SU-DHL-6 (cell line): ENCODE measurements around the gene HS6ST1.

ENCODE experiments used
- H2AFZ ChIP-seq: fragments of 200-600 bp; sonication (generic); 2 replicates; pipeline ENCODE4 v1.6.1; 2014; ENCODE audit warnings: low read depth, mild to moderate bottlenecking, moderate library complexity, mixed read lengths, antibody characterized with exemption, low read length; ENCODE audit not compliant: severe bottlenecking
- H3F3A ChIP-seq: fragments of 200-600 bp; shearing (Covaris generic); 2 replicates; pipeline ENCODE4 v1.6.0; 2016; ENCODE audit warnings: antibody characterized with exemption, mild to moderate bottlenecking; ENCODE audit not compliant: insufficient read depth
- H3K27ac ChIP-seq: fragments of 200-600 bp; sonication (generic); 2 replicates; pipeline ENCODE4 v1.5.1; 2016; ENCODE audit warnings: low read depth, mild to moderate bottlenecking, low read length, moderate library complexity, mixed read lengths
- H3K27me3 ChIP-seq: fragments of 200-600 bp; sonication (generic), shearing (Covaris generic); 2 replicates; pipeline ENCODE4 v1.6.0; 2014; ENCODE audit warnings: mild to moderate bottlenecking, low read length
- H3K36me3 ChIP-seq: fragments of 200-600 bp; sonication (generic); 2 replicates; pipeline ENCODE4 v1.6.1; 2014; ENCODE audit warnings: mild to moderate bottlenecking, low read length, mixed read lengths
- H3K4me2 ChIP-seq: fragments of 300-600, 200-600 bp; shearing (Covaris generic), sonication (generic); 2 replicates; pipeline ENCODE4 v1.6.0; 2014; ENCODE audit warnings: low read length, low read depth, mild to moderate bottlenecking; ENCODE audit not compliant: poor library complexity, severe bottlenecking
- H3K4me3 ChIP-seq: fragments of 200-600 bp; sonication (generic); 2 replicates; pipeline ENCODE4 v1.5.1; 2014; ENCODE audit warnings: antibody characterized with exemption, low read length, mild to moderate bottlenecking, mixed read lengths; ENCODE audit not compliant: insufficient read depth, poor library complexity, severe bottlenecking
- H3K79me2 ChIP-seq: fragments of 200-600 bp; sonication (generic); 2 replicates; pipeline ENCODE4 v1.6.1; 2014; ENCODE audit warnings: mild to moderate bottlenecking, low read length, moderate library complexity; ENCODE audit not compliant: insufficient read depth
- H3K9ac ChIP-seq: fragments of 200-600 bp; sonication (generic); 2 replicates; pipeline ENCODE4 v1.7.0; 2014; ENCODE audit warnings: mild to moderate bottlenecking, low read length
- H3K9me2 ChIP-seq: fragments of 200-600 bp; sonication (generic); replicated peaks from 2 replicates; pipeline ENCODE4 v1.6.1; 2014; ENCODE audit warnings: low read length; ENCODE audit not compliant: insufficient read depth
- H3K9me3 ChIP-seq: fragments of 200-600 bp; sonication (generic); 2 replicates; pipeline ENCODE4 v1.6.1; 2014; ENCODE audit warnings: low read length, mixed read lengths; ENCODE audit not compliant: insufficient read depth
- H4K20me1 ChIP-seq: fragments of 200-600 bp; sonication (generic); 2 replicates; pipeline ENCODE4 v1.6.1; 2014; ENCODE audit warnings: low read depth, mild to moderate bottlenecking, antibody characterized with exemption, low read length, moderate library complexity, mixed read lengths
- EZH2phosphoT487 ChIP-seq: fragments of 200-600 bp; sonication (generic), shearing (Covaris generic); conservative IDR thresholded peaks from 2 replicates; pipeline ENCODE4 v1.6.1; 2018; ENCODE audit warnings: mild to moderate bottlenecking, antibody characterized with exemption, low read length, moderate library complexity, mixed read lengths
- TF ChIP-seq, protein P1 (sequence below): fragments of 200-600 bp; sonication (generic); IDR thresholded peaks from one replicate; pipeline ENCODE4 v1.5.1; 2017; ENCODE audit warnings: antibody characterized with exemption, mild to moderate bottlenecking, low read length, moderate library complexity; ENCODE audit not compliant: insufficient read depth, poor library complexity, severe bottlenecking

Gene HS6ST1

DNA sequence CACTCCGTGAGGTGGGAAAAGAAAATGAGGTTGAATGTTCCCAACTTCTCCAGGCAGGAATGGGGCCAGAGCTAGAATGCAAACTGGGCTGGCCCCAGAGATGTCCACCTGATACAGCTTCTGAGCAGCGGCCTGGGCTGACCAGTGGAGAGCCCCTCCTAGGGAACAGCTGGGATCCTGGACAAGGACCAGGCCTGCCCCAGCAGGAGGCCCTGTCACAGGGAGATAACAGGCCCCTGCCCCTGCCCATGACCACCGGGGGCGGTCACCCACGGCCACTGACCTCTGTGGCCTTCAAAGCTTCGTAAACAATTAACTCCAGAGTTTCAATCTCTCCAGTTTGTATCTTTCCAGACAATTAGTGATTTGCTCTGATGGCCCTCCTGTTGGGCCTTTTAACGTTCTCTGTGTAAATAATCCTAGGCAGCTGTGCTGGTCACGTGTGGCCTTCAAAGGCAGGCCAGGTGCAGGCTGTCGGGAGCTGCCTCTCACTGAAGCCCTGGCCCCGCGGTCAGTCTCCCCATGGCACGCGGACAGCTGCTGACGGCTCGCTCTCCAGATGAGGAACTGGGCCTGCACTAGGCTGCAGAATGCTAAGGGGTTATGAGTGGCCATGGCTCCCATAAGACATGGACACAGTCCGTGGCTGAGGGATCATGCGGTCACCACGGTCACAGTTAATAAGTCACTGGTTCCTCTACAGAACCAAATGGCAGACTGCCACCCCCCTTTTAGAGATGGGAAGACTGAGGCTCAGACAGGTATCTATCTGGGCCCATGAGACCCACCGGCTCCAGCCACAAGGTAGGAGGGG is 9.2 kb downstream of the HS6ST1 start:
- no peak overlapping the region for H2AFZ ChIP-seq
- H3K27ac ChIP-seq: no peak overlapping the region
- no peaks in the 10 kb centered on the region for H3K9me2 ChIP-seq
- no peaks in the 10 kb centered on the region for H3F3A ChIP-seq
- no peak overlapping the region for H3K9ac ChIP-seq
- H4K20me1 ChIP-seq: peaks cover 2% of the 10 kb centered on the region; the same call in 1 of the 2 replicates
- H3K36me3 ChIP-seq: no peaks in the 10 kb centered on the region
- H3K4me2 ChIP-seq: no peak overlapping the region
- no peak overlapping the region for H3K4me3 ChIP-seq
- no peaks in the 10 kb centered on the region for H3K27me3 ChIP-seq
- peaks cover 17% of the 10 kb centered on the region; the same call in 1 of the 2 replicates for H3K79me2 ChIP-seq
- H3K9me3 ChIP-seq: no peaks in the 10 kb centered on the region
- TF ChIP-seq EZH2phosphoT487: no peak
- TF ChIP-seq, protein P1, sequence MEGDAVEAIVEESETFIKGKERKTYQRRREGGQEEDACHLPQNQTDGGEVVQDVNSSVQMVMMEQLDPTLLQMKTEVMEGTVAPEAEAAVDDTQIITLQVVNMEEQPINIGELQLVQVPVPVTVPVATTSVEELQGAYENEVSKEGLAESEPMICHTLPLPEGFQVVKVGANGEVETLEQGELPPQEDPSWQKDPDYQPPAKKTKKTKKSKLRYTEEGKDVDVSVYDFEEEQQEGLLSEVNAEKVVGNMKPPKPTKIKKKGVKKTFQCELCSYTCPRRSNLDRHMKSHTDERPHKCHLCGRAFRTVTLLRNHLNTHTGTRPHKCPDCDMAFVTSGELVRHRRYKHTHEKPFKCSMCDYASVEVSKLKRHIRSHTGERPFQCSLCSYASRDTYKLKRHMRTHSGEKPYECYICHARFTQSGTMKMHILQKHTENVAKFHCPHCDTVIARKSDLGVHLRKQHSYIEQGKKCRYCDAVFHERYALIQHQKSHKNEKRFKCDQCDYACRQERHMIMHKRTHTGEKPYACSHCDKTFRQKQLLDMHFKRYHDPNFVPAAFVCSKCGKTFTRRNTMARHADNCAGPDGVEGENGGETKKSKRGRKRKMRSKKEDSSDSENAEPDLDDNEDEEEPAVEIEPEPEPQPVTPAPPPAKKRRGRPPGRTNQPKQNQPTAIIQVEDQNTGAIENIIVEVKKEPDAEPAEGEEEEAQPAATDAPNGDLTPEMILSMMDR: no peak

DNA sequence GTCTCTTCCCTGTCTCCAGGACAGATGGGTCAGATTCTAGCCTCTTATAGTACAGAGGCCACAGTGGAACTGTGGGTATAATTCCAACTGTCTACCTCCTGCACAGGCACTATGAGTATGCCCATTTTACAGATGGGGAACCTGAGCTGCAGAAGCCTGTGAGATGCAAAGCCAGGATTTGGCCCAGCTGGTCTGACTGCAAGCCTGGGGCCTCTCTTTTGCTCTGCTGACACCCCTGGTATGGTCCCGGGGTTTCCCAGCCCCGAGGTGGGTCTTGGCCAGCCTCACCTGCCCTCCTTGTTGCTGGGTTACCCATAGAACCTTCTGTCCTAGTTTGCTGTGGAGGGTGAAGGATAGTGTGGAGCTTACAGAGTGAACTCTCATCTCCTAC is 9.8 kb downstream of the HS6ST1 start:
- Histone ChIP-seq H3K27ac (no peak overlapping the region), H3K27me3 (no peaks in the 10 kb centered on the region), H3K9ac (no peak overlapping the region), H4K20me1 (peaks cover 2% of the 10 kb centered on the region; the same call in 1 of the 2 replicates), H3K9me3 (no peaks in the 10 kb centered on the region), H3F3A (no peaks in the 10 kb centered on the region), H3K9me2 (no peaks in the 10 kb centered on the region), H3K79me2 (peaks cover 17% of the 10 kb centered on the region; the same call in 1 of the 2 replicates), H3K4me2 (no peak overlapping the region), H3K36me3 (no peaks in the 10 kb centered on the region), H2AFZ (no peak overlapping the region), H3K4me3 (no peak overlapping the region)
- no peak for TF ChIP-seq EZH2phosphoT487
- TF ChIP-seq, protein P1: no peak

DNA sequence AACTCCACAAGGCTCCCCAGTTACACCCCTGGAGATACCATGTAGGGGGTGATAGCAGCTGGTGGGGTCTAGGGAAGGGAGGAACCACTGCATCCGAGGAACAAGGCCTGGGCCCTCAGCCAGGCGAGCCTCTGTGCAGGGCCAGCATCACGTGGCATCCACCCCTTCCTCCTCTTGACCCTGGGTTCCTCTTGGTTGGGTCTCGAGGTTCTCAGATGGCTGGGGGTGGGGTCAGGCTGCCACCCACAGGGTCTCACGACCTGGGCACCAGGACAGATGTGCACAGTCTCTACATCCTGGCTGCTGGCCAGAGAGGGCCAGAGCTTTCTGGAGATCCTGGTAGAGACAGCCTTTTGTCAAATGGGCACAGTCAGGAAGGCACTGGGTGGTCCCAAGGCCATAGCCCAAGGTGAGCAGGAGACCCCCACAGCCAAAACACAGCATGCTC is 10.4 kb downstream of the HS6ST1 start:
- peaks cover 2% of the 10 kb centered on the region; the same call in 1 of the 2 replicates for H4K20me1 ChIP-seq
- no peak overlapping the region for H3K4me2 ChIP-seq

More for the DNA sequence above, 10.4 kb downstream of the HS6ST1 start:
- Histone ChIP-seq H3K27me3 (no peaks in the 10 kb centered on the region), H3K36me3 (no peaks in the 10 kb centered on the region), H3K27ac (no peak overlapping the region), H3K9ac (no peak overlapping the region), H3K79me2 (peaks cover 17% of the 10 kb centered on the region; the same call in 1 of the 2 replicates), H2AFZ (no peak overlapping the region), H3K9me2 (no peaks in the 10 kb centered on the region), H3K4me3 (no peak overlapping the region), H3K9me3 (no peaks in the 10 kb centered on the region), H3F3A (no peaks in the 10 kb centered on the region)
- no peak for TF ChIP-seq EZH2phosphoT487
- TF ChIP-seq, protein P1: no peak
